Embryonic facial prominence (tissue), 1 donor: ENCODE data around the gene BAHCC1.
"Not testable (repeated sequence)": the region's sequence is repeated elsewhere in the genome, so short reads cannot be mapped to it uniquely, and the experiment has no call there.

Source experiments
- DNase-seq: peaks from one replicate; pipeline ENCODE4 v3.0.0-alpha.2; 2016; ENCODE audit errors: extremely low spot score

BAHCC1 gene

DNA sequence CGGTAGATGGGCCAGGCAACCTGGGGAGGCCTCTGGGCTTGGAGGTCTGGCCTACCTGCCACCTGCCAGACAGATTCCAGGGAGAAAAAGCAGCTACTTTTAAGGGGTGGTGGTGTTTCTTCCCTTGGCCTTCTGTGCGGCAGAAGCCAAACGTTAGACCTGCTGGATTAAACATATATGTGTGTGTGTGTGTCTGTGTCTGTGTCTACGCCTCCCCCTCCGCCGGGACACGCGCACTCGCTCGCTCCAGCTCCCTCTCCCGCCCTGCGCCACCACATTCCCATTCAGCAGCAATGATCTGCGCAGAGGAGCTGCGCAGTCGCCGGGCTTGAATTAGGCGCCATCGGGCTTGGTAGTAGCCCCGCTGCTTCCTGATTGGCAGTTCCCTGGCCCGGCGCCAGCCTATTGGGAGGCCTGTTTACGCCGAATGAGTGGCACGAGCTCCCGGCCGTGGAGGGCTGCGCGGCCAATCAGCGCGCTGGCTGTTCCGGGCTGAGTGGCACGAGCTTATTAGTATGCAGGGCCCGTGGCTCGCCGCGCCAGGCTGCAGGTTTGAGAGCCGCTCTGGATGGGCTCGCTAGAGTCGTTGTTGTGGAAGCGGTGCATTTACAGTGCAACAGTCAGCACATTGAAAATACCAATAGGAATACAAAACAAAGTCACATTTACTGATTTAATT, at the start of gene BAHCC1:
Gene BAHCC1 (plus strand): TSS at position 537 of the 679 bp plus-strand sequence. CDS start 4,283 bp downstream, outside the sequence.
- peak; percentile 99 for DNase-seq

DNA sequence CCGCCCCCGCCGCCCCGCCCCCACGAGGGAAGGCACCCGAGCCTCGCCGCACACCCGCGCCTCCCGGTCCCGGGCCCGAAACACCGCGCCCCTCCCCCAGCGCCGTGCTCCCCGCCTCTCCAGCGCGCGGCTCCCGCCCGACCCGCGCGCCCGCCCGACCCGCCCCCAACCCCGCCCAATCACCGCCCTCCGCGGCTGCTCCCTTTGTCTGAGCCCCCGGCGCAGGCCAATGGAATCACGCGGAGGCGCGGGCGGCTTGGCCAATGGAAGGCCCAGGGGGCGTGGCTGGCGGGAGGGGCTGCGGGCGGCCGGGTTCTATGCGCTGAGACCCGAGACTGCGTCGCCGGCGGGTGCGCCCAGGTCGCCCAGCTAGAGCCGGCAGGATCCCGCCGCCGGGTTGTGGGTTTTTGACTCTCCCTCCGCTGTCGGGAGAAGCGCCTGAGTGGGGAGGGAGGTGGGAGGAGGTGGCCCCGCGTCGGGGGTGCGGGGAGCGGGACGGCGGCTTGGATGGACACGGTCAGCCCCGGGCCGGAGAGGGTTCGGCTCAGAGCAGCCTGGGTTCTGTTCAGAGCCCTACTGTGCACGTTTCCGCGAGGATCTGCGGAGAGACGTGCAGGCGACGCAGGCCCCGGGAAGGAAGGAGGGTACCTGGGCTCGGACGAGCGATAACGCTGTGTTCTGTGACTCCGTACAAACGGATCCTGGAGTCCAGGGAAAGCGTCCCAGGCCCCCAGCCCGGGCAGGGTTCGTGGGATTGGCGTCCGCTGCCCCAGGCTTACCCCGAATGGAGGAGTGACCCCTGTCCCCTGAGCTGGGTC, 49.0 kb upstream of the BAHCC1 start:
- peak; percentile 91 for DNase-seq

DNA sequence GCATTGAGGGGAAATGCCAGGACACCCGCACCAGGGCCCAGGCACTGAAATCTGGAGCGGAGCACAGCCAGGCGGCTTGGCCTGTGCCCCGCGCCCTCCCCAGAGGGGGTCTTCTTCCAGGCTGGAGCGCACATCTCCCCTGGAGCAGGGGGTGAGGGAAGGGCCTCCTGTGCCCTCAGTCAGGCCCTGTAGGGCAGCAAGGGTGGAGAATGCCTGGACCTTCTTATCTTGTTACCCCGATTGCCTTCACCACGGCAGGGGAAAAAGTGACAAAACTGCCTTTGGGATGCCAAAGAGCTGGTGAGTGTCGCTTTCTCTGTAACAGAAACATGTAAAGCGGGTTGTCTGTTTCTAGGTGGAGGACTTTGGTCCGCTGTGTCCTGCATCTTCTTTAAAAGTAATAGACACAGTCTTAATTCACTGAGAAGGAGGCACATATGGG, 48.3 kb upstream of the BAHCC1 start:
- DNase-seq: no peak

DNA sequence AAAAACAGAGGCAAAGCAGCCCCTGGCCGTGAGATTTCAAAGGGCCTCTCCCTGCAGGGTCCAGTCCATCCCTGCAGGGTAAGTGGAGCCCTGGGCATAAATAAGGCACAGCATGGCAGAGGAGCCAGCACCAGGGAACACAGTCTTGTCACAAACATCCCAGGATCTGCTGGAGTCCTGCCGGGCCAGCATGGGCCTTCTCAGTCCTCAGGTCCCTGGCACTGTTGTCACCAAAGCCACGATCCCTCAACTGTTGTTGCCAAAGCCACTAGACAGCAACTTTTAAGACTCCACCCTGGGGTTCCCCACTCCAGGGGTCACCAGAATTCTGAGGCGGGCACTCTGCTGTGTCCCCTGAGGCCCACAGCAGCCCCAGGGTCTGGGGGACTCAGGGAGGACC, 47.8 kb upstream of the BAHCC1 start:
- no peak for DNase-seq

DNA sequence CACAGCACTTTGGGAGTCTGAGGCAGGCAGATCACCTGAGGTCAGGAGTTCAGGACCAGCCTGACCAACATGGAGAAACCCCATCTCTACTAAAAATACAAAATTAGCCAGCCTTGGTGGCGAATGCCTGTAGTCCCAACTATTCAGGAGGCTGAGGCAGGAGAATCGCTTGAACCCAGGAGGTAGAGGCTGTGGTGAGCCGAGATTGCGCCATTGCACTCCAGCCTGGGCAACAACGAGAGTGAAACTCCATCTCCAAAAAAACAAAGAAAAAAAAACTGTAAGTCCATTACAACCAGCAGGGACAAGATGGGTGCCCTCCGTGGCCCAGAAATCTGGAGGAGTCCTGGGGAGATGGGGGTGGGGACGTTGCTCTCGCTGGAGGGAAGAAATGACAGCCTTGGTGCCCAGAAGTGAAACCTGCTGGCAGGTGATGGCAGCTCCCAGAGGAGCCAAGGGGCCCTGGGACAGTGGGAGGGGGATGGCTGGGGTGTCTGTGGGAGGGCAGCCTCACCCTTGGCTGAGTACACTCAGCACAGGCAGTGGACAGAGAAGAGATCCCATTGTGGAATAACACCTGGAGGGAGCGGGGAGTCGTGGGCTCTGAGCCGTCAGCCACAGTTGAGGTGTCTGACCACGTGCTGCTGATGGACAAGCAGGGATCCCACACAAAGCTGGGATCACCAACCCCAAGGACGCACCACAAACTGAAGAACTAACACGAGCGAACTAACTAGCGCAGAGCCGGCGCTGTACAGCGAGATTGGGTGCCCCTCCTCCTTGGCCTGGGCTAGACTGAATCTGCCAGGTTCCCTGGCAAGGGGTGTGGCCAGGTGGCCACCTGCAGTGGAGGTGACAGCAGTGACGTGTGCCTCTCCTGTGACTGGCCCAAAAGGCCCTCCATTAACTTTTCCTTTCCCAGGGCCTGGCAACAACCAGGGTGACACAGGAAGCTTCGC, 46.9 kb upstream of the BAHCC1 start:
- no peak for DNase-seq

DNA sequence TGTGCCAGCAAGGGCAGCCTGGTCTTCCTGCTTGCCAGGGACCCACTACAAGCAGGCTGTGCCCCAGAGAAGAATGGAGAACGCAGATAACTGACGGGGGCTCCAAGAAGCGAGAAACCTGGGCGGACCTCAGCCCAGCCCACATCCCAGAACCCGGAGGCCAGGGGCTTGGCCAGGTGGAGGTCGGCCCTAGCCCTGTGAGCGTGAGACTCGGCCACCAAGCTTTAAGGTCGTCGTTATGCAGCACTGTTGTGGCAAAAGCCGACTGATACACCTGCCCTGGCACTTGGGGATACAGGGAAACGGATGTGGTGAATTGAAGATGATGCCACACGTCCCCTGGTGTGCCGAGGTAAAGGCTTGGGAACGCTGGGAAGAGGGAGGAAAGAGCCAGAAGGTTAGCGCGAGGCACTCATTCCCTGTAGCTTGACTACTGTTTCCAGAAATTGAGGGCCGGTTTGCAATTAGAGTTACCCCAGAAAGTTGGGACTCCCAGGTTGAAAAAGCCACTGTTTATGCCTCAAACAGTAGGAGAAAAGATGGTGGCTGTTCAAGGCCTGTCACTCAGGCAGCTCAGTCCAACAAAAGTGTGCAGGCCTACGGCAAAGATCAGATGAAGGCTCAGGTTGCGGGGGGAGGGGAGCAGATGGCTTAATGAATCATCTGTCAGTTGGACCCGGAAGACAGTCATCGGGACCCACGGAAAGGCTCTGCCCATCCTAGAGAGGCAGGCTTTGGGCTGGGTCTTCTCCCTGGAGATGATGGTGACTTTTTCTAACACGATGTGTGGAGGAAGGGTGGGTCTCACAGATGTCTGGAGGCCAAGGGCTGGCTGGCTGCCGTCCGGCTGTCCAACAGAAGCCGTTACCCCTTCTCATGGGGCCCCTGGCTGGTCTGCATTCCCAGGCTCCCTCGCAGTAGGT, 45.6 kb upstream of the BAHCC1 start:
- no peak for DNase-seq

DNA sequence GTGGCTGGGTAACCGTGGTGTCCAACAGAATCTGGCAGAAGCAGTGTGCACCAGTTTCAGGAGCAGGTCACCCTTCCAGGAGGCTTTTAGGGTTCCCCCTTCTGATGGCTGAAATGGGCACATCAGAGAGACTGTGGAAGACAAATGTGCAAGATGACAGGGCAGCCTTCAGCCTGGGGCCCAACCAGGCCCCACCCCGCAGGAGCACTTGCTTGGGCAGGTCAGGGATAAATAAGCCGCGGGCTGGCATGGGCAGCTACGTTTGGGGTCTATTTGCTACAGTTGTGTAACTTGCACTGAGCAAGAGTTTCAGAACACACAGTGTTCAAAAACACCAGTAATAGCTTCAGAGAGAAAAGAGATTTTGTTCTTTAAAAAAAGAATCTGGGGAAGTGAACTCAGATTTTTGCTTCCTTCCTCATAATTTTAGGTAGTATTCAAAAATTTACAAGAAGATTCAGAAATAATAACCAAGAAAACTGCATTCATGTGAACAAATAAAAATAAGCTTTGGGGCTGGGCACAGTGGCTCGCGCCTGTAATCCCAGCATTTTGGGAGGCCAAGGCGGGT, 44.9 kb upstream of the BAHCC1 start:
- no peak for DNase-seq

DNA sequence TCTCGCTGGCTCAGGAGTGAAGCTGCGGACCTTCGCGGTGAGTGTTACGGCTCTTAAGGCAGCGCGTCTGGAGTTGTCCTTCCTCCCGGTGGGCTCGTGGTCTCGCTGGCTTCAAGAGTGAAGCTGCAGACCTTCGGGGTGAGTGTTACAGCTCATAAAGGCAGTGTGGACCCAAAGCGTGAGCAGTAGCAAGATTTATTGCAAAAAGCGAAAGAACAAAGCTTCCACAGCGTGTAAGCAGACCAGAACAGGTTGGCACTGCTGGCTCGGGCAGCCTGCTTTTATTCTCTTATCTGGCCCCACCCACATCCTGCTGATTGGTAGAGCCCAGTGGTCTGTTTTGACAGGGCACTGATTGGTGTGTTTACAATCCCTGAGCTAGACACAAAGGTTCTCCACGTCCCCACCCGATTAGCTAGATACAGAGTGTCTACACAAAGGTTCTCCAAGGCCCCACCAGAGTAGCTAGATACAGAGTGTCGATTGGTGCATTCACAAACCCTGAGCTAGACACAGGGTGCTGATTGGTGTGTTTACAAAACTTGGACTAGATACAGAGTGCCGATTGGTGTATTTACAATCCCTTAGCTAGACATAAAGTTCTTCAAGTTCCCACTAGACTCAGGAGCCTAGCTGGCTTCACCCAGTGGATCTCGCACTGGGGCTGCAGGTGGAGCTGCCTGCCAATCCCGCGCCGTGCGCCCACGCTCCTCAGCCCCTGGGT, 43.8 kb upstream of the BAHCC1 start:
- not testable (repeated sequence) for DNase-seq

DNA sequence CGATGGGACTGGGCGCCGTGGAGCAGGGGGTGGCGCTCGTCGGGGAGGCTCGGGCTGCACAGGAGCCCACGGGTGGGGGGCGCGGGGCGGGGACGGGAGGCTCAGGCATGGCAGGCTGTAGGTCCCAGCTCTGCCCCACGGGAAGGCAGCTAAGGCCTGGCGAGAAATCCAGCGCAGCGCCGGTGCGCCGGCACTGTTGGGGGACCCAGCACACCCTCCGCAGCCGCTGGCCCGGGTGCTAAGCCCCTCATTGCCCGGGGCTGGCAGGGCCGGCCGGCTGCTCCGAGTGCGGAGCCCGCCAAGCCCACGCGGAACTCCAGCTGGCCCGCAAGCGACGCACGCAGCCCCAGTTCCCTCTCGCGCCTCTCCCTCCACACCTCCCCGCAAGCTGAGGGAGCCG, 43.2 kb upstream of the BAHCC1 start:
- DNase-seq: not testable (repeated sequence)

DNA sequence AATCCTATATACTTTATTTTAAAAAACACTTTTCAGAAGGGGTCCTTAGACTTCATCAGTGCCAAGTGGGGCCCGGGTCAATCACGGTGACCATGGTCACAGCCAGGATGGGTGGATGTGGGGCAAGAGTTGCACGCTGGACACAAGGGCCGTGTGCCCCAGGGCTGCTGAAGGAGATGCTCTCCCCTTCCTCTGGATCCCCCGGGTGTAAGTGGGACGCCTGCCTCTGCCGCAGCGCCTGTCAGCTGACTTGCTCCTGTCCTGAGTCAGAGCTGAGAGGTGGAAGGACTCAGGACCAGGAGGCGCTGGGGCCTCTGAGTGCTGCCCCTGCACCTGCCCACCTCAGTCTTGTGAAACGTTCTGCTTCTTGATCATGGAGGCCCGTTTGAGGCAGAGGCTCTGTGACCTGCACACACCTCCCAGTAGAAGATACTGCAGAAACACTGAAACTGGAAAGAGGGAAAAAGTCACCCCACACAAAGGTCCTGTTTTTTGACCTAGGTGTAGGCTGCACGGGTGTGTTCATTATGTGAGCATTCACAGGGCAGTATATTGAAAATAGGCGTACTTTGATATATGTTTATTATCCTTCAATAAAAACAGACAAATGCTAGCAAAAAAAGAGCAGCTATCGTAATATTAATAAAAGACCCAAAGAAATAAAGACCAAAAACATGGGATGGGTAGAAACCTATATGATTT, 40.9 kb upstream of the BAHCC1 start:
- no peak for DNase-seq

DNA sequence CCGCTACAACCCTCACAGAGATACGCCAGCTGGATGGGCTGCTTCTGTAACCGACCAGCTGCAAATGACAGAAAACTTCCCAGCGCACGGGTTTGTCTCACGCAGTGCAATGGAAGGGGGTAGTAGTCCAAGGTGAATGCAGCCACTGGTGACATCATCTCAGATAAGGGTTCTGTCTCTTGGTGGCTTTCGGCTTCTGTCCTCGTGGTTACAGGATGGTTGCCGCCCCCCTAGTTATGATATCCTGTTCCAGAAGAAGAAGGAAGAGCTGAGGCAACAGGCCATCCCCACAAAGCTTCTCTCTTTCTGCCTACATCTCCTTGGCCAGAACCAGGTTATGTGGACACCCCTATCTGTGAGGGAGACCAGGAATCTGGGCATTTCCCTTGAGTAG, 40.3 kb upstream of the BAHCC1 start:
- no peak for DNase-seq

DNA sequence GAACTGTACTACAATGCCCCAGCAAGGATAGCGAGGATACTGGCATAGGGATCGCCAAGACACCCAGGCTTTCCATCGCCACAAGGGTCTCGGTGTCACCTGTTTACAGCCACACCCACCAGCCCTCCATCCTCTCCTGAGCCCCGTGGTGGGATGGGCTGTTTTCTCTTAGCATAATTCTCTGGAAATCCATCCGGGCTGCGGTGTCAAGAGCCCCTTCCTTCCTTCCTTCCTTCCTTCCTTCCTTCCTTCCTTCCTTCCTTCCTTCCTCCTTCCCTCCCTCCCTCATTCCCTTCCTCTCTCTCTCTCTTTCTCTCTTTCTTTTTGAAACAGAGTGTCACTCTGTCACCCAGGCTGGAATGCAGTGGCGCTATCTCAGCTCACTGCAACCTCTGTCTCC, 36.0 kb upstream of the BAHCC1 start:
- no peak for DNase-seq

DNA sequence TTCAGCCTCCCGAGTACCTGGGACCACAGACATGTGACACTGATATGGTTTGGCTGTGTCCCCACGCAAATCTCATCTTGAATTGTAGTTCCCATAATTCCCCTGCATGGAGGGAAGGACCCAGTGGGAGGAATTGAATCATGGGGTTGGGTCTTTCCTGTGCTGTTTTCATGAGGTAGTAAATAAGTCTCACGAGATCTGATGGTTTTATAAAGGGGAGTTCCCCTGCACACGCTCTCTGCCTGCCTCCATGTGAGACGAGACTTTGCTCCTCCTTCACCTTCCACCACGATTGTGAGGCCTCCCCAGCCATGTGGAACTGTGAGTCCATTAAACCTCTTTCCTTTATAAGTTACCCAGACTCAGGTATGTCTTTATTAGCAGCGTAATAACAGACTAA, 33.3 kb upstream of the BAHCC1 start:
- DNase-seq: not testable (repeated sequence)

DNA sequence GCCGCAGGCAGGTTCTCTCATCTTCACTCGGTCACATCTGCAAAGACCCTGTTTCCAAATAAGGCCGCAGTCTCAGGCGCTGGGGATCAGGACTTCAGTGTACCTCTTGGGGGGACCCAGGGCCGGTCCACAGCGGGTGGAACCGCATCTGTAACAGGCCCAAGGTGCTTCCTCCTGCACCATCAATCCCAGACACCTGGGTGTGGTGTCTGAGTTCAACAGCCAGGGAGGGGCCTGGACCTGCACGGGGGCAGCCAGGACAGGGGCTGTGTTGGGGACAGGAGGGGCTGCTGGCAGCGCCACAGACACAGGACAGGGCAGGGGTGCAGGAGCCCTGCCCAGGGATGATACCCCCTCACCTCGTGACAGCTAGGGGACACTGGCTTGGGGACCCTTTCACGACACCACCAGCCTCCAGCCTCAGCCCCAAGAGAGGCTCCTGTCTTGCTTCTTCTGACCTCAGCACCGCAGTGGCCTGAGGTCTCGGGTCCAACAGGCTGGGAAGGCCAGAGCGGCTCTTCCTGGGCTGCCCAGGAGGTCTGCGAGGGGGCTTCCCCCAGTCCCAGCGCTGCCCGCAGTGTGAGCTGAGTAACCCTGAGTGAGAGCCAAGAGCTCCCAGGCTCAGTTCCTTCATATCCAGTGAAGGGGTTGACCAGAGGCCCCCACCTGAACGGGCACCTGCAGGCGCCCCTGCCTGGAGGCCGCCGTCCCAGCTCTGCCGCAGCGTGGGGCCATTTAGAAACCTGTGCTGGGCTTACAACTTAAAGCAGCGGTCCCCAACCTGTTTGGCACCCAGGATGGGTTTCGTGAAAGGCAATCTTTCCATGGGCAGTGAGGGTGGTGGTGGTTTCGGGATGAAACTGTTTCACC, 30.7 kb upstream of the BAHCC1 start:
- DNase-seq: no peak

DNA sequence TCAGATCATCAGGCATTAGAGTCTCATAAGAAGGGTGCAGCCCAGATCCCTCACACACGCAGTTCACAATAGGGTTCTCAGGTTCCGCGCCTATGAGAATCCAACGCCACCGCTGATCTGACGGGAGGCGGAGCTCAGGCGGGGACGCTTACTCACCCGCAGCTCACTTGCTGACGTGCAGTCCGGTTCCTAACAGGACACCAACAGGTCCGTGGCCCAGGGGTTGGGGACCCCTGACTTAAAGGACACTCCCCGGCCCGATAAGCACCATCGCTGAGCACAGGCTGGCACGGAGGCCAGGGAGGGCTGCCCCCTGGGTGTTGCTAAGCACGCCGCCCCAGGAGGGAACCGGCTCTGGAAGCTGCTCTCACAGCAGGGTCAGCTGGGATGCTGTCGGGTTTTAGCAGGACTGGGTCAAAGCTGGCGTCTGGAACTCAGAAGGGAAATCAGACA, 30.1 kb upstream of the BAHCC1 start:
- DNase-seq: no peak

DNA sequence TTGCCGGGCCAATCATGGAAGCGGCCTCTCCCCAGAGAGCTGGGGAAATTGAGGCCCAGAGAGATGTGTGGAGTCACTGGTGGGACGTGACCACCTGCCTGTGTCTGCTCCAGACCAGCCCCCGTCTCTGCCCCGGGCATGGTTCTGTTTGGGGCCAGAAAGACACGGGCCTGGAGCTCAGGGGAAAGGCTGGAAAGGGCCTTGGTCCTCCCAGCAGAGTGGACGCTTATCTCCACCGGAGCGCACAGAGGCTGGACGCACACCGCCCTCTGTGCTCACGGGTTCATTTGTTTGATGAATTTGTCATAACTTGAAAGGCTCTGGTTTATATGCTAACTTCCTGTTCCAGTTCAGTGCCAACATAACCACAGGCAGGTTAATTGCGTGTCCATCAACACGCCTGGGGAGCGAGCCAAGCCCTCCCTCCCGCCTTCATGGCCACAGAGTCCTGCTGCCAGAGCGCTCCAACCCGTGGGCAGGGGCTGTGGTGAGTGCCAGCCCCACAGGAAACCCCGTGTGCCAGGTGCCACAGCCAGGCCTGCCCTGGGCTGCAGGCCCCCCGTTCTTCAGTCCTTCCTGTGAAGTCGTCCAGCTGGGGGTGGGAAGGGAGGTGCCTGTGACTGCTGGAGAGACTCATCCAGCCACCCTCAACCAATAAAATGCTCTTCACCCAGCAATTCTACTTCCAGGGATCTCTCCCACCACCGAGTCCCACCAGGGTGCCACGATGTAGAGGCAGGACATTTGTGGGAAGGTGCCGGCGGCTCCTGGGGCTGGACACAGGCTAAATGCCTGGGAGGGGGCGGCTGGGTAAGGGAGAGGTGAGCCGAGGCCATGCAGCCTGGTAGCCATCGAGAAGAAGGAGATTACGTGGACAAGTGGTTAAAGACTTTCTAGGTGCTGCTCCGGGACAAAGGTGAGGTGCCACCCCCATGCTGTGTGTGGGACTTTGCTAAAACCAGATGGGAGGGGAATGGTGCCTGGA, 29.4 kb upstream of the BAHCC1 start:
- no peak for DNase-seq

DNA sequence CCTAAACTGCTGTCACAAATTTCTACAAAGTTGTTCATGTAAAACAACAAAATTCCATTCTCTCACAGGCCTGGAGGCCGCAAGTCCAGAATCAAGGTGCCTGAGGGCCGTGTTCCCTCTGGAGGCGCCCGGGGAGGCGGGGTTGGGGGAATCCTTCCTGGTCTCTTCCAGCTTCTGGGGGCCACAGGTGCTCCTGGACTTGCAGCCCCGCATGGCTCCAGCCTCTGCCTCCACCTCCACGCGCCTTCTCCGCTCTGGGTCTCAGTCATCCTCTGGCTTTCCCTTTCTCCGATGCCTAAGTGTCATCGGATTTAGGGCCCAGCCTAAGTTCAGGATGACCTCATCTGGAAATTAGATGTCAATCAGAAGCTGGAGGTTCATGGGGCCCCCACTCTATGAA, 28.6 kb upstream of the BAHCC1 start:
- no peak for DNase-seq
